ENCODE results near the gene ARFGEF3. TPM values are rescaled to one million over a fixed set of nuclear protein-coding genes. Genes with fewer than 3 reads are reported as not detected.

Gene ARFGEF3
- total RNA-seq, 2 donors from 2014 or later: 1.1 to 1.4 TPM

- ATAC-seq (ENCODE audit: insufficient number of reproducible peaks, low FRiP score, low read depth) (no peak), DNase-seq (ENCODE audit: low spot score) (no peak)
- Histone ChIP-seq H3K36me3 (no peaks in the 10 kb centered on the region), H3K27ac (no peak overlapping the region), H3K9me3 (peaks cover 15% of the 10 kb centered on the region), H3K4me3 (no peak overlapping the region), H3K4me1 (ENCODE audit: control insufficient read depth in 1 of 2, low read depth in 2 of 2) (no peaks in the 10 kb centered on the region), H3K27me3 (replicated peaks; ENCODE audit: insufficient read depth) (no peaks in the 10 kb centered on the region)
- no peak for TF ChIP-seq CTCF (IDR thresholded peaks at IDR 0.05)
These were observed 13.9 kb downstream of the ARFGEF3 start for GRCh38 chr6:138175596-138175995.

GRCh38 chr6:138176652-138177232, 15.0 kb downstream of the ARFGEF3 start:
- Histone ChIP-seq H3K36me3 (no peaks in the 10 kb centered on the region), H3K4me1 (ENCODE audit: control insufficient read depth in 1 of 2, low read depth in 2 of 2) (no peaks in the 10 kb centered on the region), H3K27me3 (replicated peaks; ENCODE audit: insufficient read depth) (no peaks in the 10 kb centered on the region), H3K9me3 (peaks cover 15% of the 10 kb centered on the region), H3K4me3 (no peak overlapping the region), H3K27ac (no peak overlapping the region)
- DNase-seq (ENCODE audit: low spot score): no peak
- ATAC-seq (ENCODE audit: insufficient number of reproducible peaks, low FRiP score, low read depth): no peak
- TF ChIP-seq CTCF (IDR thresholded peaks at IDR 0.05): no peak

GRCh38 chr6:138182939-138183789, 21.4 kb downstream of the ARFGEF3 start:
- no peak for TF ChIP-seq CTCF (IDR thresholded peaks at IDR 0.05)
- no peaks in the 10 kb centered on the region for H3K36me3 ChIP-seq
- no peaks in the 10 kb centered on the region for H3K4me1 ChIP-seq (ENCODE audit: control insufficient read depth in 1 of 2, low read depth in 2 of 2)
- H3K27ac ChIP-seq: no peak overlapping the region
- no peak overlapping the region for H3K4me3 ChIP-seq
- no peak for DNase-seq (ENCODE audit: low spot score)
- no peaks in the 10 kb centered on the region for H3K27me3 ChIP-seq (replicated peaks; ENCODE audit: insufficient read depth)
- no peak for ATAC-seq (ENCODE audit: insufficient number of reproducible peaks, low FRiP score, low read depth)
- H3K9me3 ChIP-seq: no peaks in the 10 kb centered on the region

- Histone ChIP-seq H3K9me3 (no peaks in the 10 kb centered on the region), H3K4me3 (no peak overlapping the region), H3K4me1 (ENCODE audit: control insufficient read depth in 1 of 2, low read depth in 2 of 2) (no peaks in the 10 kb centered on the region), H3K27ac (no peak overlapping the region), H3K27me3 (replicated peaks; ENCODE audit: insufficient read depth) (no peaks in the 10 kb centered on the region), H3K36me3 (no peaks in the 10 kb centered on the region)
- TF ChIP-seq CTCF (IDR thresholded peaks at IDR 0.05): no peak
- ATAC-seq (ENCODE audit: insufficient number of reproducible peaks, low FRiP score, low read depth): no peak
- no peak for DNase-seq (ENCODE audit: low spot score)
These were observed 22.0 kb downstream of the ARFGEF3 start for GRCh38 chr6:138183790-138184134.

GRCh38 chr6:138184230-138184629, 22.5 kb downstream of the ARFGEF3 start:
- ATAC-seq (ENCODE audit: insufficient number of reproducible peaks, low FRiP score, low read depth) (no peak), DNase-seq (ENCODE audit: low spot score) (no peak)
- TF ChIP-seq CTCF (IDR thresholded peaks at IDR 0.05): no peak
- H3K9me3 ChIP-seq: no peaks in the 10 kb centered on the region
- no peaks in the 10 kb centered on the region for H3K36me3 ChIP-seq
- no peaks in the 10 kb centered on the region for H3K4me1 ChIP-seq (ENCODE audit: control insufficient read depth in 1 of 2, low read depth in 2 of 2)
- no peak overlapping the region for H3K27ac ChIP-seq
- H3K27me3 ChIP-seq (replicated peaks; ENCODE audit: insufficient read depth): no peaks in the 10 kb centered on the region
- no peak overlapping the region for H3K4me3 ChIP-seq

Measured in thoracic aorta (tissue), 2 donors.